A549 (cell line): Measurements from ENCODE around the gene DUS3L. TPM values are rescaled to one million over a fixed set of nuclear protein-coding genes. Genes with fewer than 3 reads are reported as not detected.

Experiments
- ATAC-seq, 2 experiments: fragments of 200-7000 bp in 1 of 2; fragments of >200 bp in 1 of 2; cut with Nextera tagmentation in 1 of 2; cut with Tn5 transposase in 1 of 2; 3 replicates each; pipeline versions ENCODE4 v1.8.0 to v1.9.1; 2018 to 2020; ENCODE audit warnings: mild to moderate bottlenecking in 1 of 2, moderate library complexity in 1 of 2
- CTCF ChIA-PET: fragments of 300-600 bp; sonication (Branson Sonifier 250); formaldehyde crosslinking; extraction: SDS; loops from one replicate; lab custom pipeline; 2021; ENCODE audit warnings: antibody characterized with exemption, inconsistent platforms; lab: Yijun Ruan, JAX
- POLR2A ChIA-PET: fragments of 350-600 bp; formaldehyde crosslinking; extraction: SDS; loops from one replicate; lab custom pipeline; 2021; ENCODE audit warnings: antibody characterized with exemption, inconsistent platforms; lab: Yijun Ruan, JAX
- DNase-seq, 2 experiments: peaks; one replicate each; pipeline versions ENCODE4 v3.0.0 to v3.0.0-alpha.2; 2011 to 2016; ENCODE audit warnings: low read depth in 1 of 2, low spot score in 1 of 2
- FAIRE-seq: peaks from 2 replicates; lab custom pipeline; 2011; peaks lifted over from hg19 to GRCh38; lab: Jason Lieb, UNC
- H3K27ac ChIP-seq, 2 experiments: fragments of >200 bp; sonication (Bioruptor Twin); formaldehyde crosslinking; 3 replicates each; pipeline ENCODE4 v1.5.1; 2016 to 2017
- H3K4me1 ChIP-seq: fragments of >200 bp; sonication (Bioruptor Twin); formaldehyde crosslinking; 3 replicates; pipeline ENCODE4 v1.6.1; 2016
- H3K4me2 ChIP-seq: fragments of >200 bp; sonication (Bioruptor Twin); formaldehyde crosslinking; 3 replicates; pipeline ENCODE4 v1.6.1; 2016
- H3K4me3 ChIP-seq: fragments of >200 bp; sonication (Bioruptor Twin); formaldehyde crosslinking; 3 replicates; pipeline ENCODE4 v1.5.1; 2016
- H3K9me3 ChIP-seq: fragments of >200 bp; sonication (Bioruptor Twin); formaldehyde crosslinking; 3 replicates; pipeline ENCODE4 v1.6.1; 2016
- CHD2 ChIP-seq: fragments of 150-350 bp; IDR thresholded peaks from 2 replicates; pipeline ENCODE4 v1.6.1; 2014; ENCODE audit warnings: low read length; ENCODE audit not compliant: partially characterized antibody
- EHF ChIP-seq: fragments of 250-450 bp; sonication (Bioruptor Pico); IDR thresholded peaks from 2 replicates; pipeline ENCODE4 v1.5.0; 2020; ENCODE audit warnings: mild to moderate bottlenecking
- EHMT2 ChIP-seq: fragments of 200-600 bp; sonication (generic); IDR thresholded peaks from 2 replicates; pipeline ENCODE4 v1.6.1; 2016; ENCODE audit warnings: antibody characterized with exemption, low read depth, mild to moderate bottlenecking, moderate library complexity
- EP300 ChIP-seq, 2 experiments: fragments of >200 bp; sonication (Bioruptor Twin); formaldehyde crosslinking; IDR thresholded peaks; 2 replicates in 1 of 2; 3 replicates in 1 of 2; pipeline ENCODE4 v1.6.1; 2016 to 2017
- FOSB ChIP-seq: fragments of 250-450 bp; sonication (Bioruptor Pico); IDR thresholded peaks from 2 replicates; pipeline ENCODE4 v1.5.0; 2020; ENCODE audit warnings: mild to moderate bottlenecking, moderate library complexity
- FOXS1 ChIP-seq: fragments of 250-450 bp; sonication (Bioruptor Pico); IDR thresholded peaks from 2 replicates; pipeline ENCODE4 v1.5.0; 2020; ENCODE audit warnings: mild to moderate bottlenecking, moderate library complexity
- HEYL ChIP-seq: fragments of 250-450 bp; sonication (Bioruptor Pico); IDR thresholded peaks from 2 replicates; pipeline ENCODE4 v1.8.0; 2021; ENCODE audit warnings: mild to moderate bottlenecking, moderate library complexity
- HOXA7 ChIP-seq: fragments of 250-450 bp; sonication (Bioruptor Pico); IDR thresholded peaks from 2 replicates; pipeline ENCODE4 v1.5.0; 2020; ENCODE audit warnings: mild to moderate bottlenecking, moderate library complexity
- HOXB5 ChIP-seq: fragments of 250-450 bp; sonication (Bioruptor Pico); IDR thresholded peaks from 2 replicates; pipeline ENCODE4 v1.5.0; 2020; ENCODE audit warnings: mild to moderate bottlenecking, moderate library complexity
- JUNB ChIP-seq: fragments of >200 bp; sonication (Bioruptor Twin); formaldehyde crosslinking; IDR thresholded peaks from 2 replicates; pipeline ENCODE4 v1.6.1; 2016
- POLR2A ChIP-seq: IDR thresholded peaks from 2 replicates; pipeline ENCODE4 v1.6.1; 2012; ENCODE audit warnings: mild to moderate bottlenecking, low read length
- POLR2AphosphoS2 ChIP-seq: conservative IDR thresholded peaks from 2 replicates; pipeline ENCODE4 v1.6.1; 2012; ENCODE audit warnings: low read length, improper control_type of control experiment, inconsistent platforms
- RCOR1 ChIP-seq: fragments of 150-350 bp; IDR thresholded peaks from 2 replicates; pipeline ENCODE4 v1.6.1; 2014; ENCODE audit warnings: antibody characterized with exemption, low read length, low read depth
- SMC3 ChIP-seq: fragments of >200 bp; sonication (Bioruptor Twin); formaldehyde crosslinking; IDR thresholded peaks from 3 replicates; pipeline ENCODE4 v1.6.1; 2018; ENCODE audit warnings: inconsistent platforms
- TFCP2L1 ChIP-seq: fragments of 250-450 bp; sonication (Bioruptor Pico); IDR thresholded peaks from 2 replicates; pipeline ENCODE4 v1.5.0; 2021; ENCODE audit warnings: mild to moderate bottlenecking
- TP53 ChIP-seq: fragments of 250-450 bp; sonication (Bioruptor Pico); IDR thresholded peaks from 2 replicates; pipeline ENCODE4 v1.5.0; 2021; ENCODE audit warnings: mild to moderate bottlenecking, moderate library complexity
- ZC3H11A ChIP-seq: fragments of 450-650 bp; IDR thresholded peaks from 2 replicates; pipeline ENCODE4 v1.6.1; 2014; ENCODE audit warnings: antibody characterized with exemption, mild to moderate bottlenecking
- ZNF302 ChIP-seq: fragments of 250-450 bp; sonication (Bioruptor Pico); IDR thresholded peaks from 2 replicates; pipeline ENCODE4 v1.9.0; 2021; ENCODE audit warnings: inconsistent platforms, mild to moderate bottlenecking, moderate library complexity
- whole genome bisulfite sequencing: methylation state at CpG from one replicate; pipeline ENCODE4 v1.1.6; 2017; ENCODE audit errors: missing lambda C conversion rate; 5-methylcytosine and 5-hydroxymethylcytosine counted together
- polyA plus RNA-seq, 4 experiments: library from polyadenylated mRNA; depleted of rRNA in 3 of 4; stranded (reverse); fragments of >200 nt; fragmentation: RNase III in 1 of 4; extraction: RNeasy Plus Mini Kit Qiagen cat#74134 plus additional on column Dnase treatment in 1 of 4; gene quantifications; 2 replicates in 3 of 4; 3 replicates in 1 of 4; pipeline ENCODE4 v1.2.3, GENCODE V29; 2011 to 2017
- TF ChIP-seq, protein P1 (sequence below): fragments of 250-450 bp; sonication (Bioruptor Pico); IDR thresholded peaks from 2 replicates; pipeline ENCODE4 v1.5.0; 2021; ENCODE audit warnings: mild to moderate bottlenecking, moderate library complexity, borderline replicate concordance
- TF ChIP-seq, protein P2 (sequence below): fragments of 450-650 bp; IDR thresholded peaks from 2 replicates; pipeline ENCODE4 v1.6.1; 2014; ENCODE audit warnings: antibody characterized with exemption
- TF ChIP-seq, protein P3 (sequence below): IDR thresholded peaks from 2 replicates; pipeline ENCODE4 v1.6.1; 2012
- TF ChIP-seq, protein P4 (sequence below): fragments of 250-450 bp; sonication (Bioruptor Pico); IDR thresholded peaks from 2 replicates; pipeline ENCODE4 v1.5.0; 2020; ENCODE audit warnings: low read depth, mild to moderate bottlenecking, moderate library complexity

The DUS3L gene
- polyA plus RNA-seq, 2 of the 4 experiments (the other 2 are of a cell fraction): 16.3 to 26.9 TPM

DNA sequence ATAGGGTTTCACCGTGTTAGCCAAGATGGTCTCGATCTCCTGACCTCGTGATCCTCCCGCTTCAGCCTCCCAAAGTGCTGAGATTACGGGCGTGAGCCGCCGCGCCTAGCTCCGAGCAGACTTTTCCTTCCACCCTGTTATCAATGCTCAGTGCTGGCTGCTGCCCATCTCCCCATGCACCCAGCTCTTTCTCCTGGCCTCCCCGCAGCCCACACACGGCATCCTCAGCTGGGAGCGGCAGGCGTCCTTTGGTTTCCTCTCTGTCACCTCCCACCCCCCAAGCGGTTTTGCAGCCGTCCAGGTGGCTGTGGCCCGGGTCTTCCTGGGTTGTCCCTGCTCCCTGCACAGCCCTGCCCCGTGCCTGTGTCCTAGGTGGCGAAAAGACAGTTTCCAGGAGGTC lies 18.5 kb downstream of the DUS3L start:
- DNase-seq (no peak), ATAC-seq (no peak), FAIRE-seq (no peak)
- WGBS: 90% methylated on average over 19 of the region's 19 CpGs
- TF ChIP-seq, protein P1, sequence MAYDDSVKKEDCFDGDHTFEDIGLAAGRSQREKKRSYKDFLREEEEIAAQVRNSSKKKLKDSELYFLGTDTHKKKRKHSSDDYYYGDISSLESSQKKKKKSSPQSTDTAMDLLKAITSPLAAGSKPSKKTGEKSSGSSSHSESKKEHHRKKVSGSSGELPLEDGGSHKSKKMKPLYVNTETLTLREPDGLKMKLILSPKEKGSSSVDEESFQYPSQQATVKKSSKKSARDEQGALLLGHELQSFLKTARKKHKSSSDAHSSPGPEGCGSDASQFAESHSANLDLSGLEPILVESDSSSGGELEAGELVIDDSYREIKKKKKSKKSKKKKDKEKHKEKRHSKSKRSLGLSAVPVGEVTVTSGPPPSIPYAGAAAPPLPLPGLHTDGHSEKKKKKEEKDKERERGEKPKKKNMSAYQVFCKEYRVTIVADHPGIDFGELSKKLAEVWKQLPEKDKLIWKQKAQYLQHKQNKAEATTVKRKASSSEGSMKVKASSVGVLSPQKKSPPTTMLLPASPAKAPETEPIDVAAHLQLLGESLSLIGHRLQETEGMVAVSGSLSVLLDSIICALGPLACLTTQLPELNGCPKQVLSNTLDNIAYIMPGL (CRISPR knock-in tag): no peak
- no peak for TF ChIP-seq HOXB5 (CRISPR knock-in tag)
- no peak for TF ChIP-seq ZNF302 (CRISPR knock-in tag)
- no peak for TF ChIP-seq HEYL (CRISPR knock-in tag)
- no peak for TF ChIP-seq EP300 (IDR thresholded peaks at IDR 0.05)
- no peak for TF ChIP-seq FOSB (CRISPR knock-in tag)
- no peak for TF ChIP-seq EHMT2
- Histone ChIP-seq H3K9me3 (no peaks in the 10 kb centered on the region), H3K27ac (peak overlapping the region in 1 of 2 experiments; percentile 91; a peak in 3 of 6 replicates), H3K4me3 (no peak overlapping the region), H3K4me1 (peaks cover 5% of the 10 kb centered on the region; the same call in 1 of the 3 replicates), H3K4me2 (no peak overlapping the region)
- ChIA-PET CTCF (interaction anchor here (1.2 to 4.3 kb wide), 4 partner anchors 22 to 119 kb away, joined by 3 to 35 read pairs (median 20); partner anchors contain the start of gene NRTN), POLR2A (no interaction called here)

DNA sequence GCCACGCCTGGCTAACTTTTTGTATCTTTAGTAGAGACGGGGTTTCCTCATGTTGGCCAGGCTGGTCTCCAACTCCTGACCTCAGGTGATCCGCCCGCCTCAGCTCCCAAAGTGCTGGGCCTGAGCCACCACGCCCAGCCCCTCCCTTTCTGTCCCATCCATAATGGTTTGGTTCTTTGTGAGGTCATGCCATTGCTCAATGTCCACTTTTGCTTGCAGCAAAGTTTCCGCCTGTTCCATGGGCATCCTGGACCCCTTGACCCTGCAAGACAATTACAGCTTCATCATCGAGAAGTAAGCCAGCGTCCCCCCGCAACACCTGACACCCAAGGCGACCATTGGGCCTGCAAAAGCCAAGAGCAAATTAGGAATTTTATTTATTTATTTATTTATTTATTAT lies 23.0 kb downstream of the DUS3L start:
- TF ChIP-seq TFCP2L1 (CRISPR knock-in tag): no peak
- no peak for TF ChIP-seq ZC3H11A
- no peak for TF ChIP-seq JUNB
- no peak for TF ChIP-seq EHF
- TF ChIP-seq SMC3: no peak
- no peak for TF ChIP-seq FOXS1 (CRISPR knock-in tag)
- TF ChIP-seq, protein P2, sequence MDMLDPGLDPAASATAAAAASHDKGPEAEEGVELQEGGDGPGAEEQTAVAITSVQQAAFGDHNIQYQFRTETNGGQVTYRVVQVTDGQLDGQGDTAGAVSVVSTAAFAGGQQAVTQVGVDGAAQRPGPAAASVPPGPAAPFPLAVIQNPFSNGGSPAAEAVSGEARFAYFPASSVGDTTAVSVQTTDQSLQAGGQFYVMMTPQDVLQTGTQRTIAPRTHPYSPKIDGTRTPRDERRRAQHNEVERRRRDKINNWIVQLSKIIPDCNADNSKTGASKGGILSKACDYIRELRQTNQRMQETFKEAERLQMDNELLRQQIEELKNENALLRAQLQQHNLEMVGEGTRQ: no peak
- TF ChIP-seq CHD2: no peak
- TF ChIP-seq HOXB5 (CRISPR knock-in tag): no peak
- TF ChIP-seq RCOR1: no peak
- TF ChIP-seq, protein P3, sequence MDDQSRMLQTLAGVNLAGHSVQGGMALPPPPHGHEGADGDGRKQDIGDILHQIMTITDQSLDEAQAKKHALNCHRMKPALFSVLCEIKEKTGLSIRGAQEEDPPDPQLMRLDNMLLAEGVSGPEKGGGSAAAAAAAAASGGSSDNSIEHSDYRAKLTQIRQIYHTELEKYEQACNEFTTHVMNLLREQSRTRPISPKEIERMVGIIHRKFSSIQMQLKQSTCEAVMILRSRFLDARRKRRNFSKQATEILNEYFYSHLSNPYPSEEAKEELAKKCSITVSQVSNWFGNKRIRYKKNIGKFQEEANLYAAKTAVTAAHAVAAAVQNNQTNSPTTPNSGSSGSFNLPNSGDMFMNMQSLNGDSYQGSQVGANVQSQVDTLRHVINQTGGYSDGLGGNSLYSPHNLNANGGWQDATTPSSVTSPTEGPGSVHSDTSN: no peak
- no peak for TF ChIP-seq POLR2AphosphoS2
- no peak for TF ChIP-seq POLR2A
- no peak for TF ChIP-seq HOXA7 (CRISPR knock-in tag)
- TF ChIP-seq TP53 (CRISPR knock-in tag): no peak
- TF ChIP-seq, protein P4, sequence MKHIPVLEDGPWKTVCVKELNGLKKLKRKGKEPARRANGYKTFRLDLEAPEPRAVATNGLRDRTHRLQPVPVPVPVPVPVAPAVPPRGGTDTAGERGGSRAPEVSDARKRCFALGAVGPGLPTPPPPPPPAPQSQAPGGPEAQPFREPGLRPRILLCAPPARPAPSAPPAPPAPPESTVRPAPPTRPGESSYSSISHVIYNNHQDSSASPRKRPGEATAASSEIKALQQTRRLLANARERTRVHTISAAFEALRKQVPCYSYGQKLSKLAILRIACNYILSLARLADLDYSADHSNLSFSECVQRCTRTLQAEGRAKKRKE (CRISPR knock-in tag): no peak
- CTCF ChIA-PET: interaction anchor here (0.6 to 0.8 kb wide), 2 partner anchors 26 to 27 kb away, joined by 3 read pairs; no protein-coding TSS in a partner anchor
- H3K4me2 ChIP-seq: no peak overlapping the region
- no peak overlapping the region for H3K4me3 ChIP-seq
- H3K27ac ChIP-seq: no peak overlapping the region
- H3K9me3 ChIP-seq: no peaks in the 10 kb centered on the region
- H3K4me1 ChIP-seq: no peaks in the 10 kb centered on the region
- FAIRE-seq (no peak), ATAC-seq (no peak), DNase-seq (no peak)
- POLR2A ChIA-PET: no interaction called here
- WGBS: 91% methylated on average over 10 of the region's 10 CpGs
